Vagina (tissue), 2 donors: ENCODE measurements around the gene PPP1R14B.

ENCODE experiments used
- POLR2A ChIP-seq, 2 donors: fragments of 450-650 bp; IDR thresholded peaks; one replicate each; pipeline ENCODE4 v1.6.1; 2017; ENCODE audit warnings: antibody characterized with exemption in 2 of 2, mild to moderate bottlenecking in 2 of 2, moderate library complexity in 2 of 2
- POLR2AphosphoS5 ChIP-seq, 2 donors: sonication (generic); formaldehyde crosslinking; IDR thresholded peaks; one replicate each; pipeline ENCODE4 v1.9.0; 2017; ENCODE audit warnings: antibody characterized with exemption in 2 of 2, mild to moderate bottlenecking in 2 of 2, low read depth in 1 of 2; ENCODE audit not compliant: insufficient read depth in 1 of 2
- TF ChIP-seq, protein P1 (sequence below), 3 experiments: fragments of 450-650 bp in 2 of 3; fragments of 200-600 bp in 1 of 3; sonication (generic) in 1 of 3; IDR thresholded peaks; one replicate each; pipeline ENCODE4 v1.5.1; 2017 to 2019; ENCODE audit warnings: antibody characterized with exemption in 3 of 3, mild to moderate bottlenecking in 2 of 3, moderate library complexity in 2 of 3

DNA sequence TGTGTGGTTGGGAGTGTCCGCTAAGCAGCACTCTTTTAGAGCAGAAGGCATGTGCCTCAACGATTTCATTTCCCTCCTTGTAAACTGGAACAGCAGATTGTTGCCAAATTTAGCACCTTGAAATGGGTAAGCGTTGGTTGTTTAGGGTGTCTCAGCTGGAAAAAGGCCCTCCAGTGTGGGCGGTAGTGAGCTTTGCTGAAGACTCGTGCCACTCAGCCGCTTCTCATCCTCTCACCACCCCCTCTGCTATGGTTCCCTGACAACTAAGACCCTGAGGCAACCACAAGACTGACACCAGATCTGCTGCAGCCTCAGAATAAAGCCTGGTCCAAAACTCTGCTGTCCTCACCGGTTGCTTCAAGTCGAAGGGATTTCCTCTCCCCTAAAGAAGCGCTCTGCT, 50.1 kb downstream of the PPP1R14B start:
- TF ChIP-seq POLR2AphosphoS5 (IDR thresholded peaks at IDR 0.05; ENCODE audit: insufficient read depth in 1 of 2, low read depth in 1 of 2) (no peak), POLR2A (IDR thresholded peaks at IDR 0.05) (no peak)
- TF ChIP-seq, protein P1, sequence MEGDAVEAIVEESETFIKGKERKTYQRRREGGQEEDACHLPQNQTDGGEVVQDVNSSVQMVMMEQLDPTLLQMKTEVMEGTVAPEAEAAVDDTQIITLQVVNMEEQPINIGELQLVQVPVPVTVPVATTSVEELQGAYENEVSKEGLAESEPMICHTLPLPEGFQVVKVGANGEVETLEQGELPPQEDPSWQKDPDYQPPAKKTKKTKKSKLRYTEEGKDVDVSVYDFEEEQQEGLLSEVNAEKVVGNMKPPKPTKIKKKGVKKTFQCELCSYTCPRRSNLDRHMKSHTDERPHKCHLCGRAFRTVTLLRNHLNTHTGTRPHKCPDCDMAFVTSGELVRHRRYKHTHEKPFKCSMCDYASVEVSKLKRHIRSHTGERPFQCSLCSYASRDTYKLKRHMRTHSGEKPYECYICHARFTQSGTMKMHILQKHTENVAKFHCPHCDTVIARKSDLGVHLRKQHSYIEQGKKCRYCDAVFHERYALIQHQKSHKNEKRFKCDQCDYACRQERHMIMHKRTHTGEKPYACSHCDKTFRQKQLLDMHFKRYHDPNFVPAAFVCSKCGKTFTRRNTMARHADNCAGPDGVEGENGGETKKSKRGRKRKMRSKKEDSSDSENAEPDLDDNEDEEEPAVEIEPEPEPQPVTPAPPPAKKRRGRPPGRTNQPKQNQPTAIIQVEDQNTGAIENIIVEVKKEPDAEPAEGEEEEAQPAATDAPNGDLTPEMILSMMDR (IDR thresholded peaks at IDR 0.05) = no peak
